Loucy (cell line): ENCODE data around the gene WNT8A.

Experiments used
- H2AFZ ChIP-seq: fragments of 200-600 bp; sonication (generic); 2 replicates; pipeline ENCODE4 v1.6.0; 2016; ENCODE audit warnings: antibody characterized with exemption, mild to moderate bottlenecking, low read length, moderate library complexity
- H3F3A ChIP-seq: fragments of 200-600 bp; 2 replicates; pipeline ENCODE4 v1.6.0; 2016; ENCODE audit warnings: antibody characterized with exemption, low read depth, mild to moderate bottlenecking
- H3K27me3 ChIP-seq: fragments of 200-600 bp; sonication (generic); 2 replicates; pipeline ENCODE4 v1.6.1; 2014; ENCODE audit warnings: low read length, mild to moderate bottlenecking; ENCODE audit not compliant: insufficient read depth, poor library complexity, severe bottlenecking
- H3K36me3 ChIP-seq: fragments of 200-600 bp; sonication (generic); 2 replicates; pipeline ENCODE4 v1.6.1; 2016; ENCODE audit warnings: low read length; ENCODE audit not compliant: insufficient read depth
- H3K4me1 ChIP-seq: fragments of 200-600 bp; sonication (generic); 2 replicates; pipeline ENCODE4 v1.5.1; 2014; ENCODE audit warnings: low read length, mild to moderate bottlenecking; ENCODE audit not compliant: insufficient read depth, poor library complexity, severe bottlenecking
- H3K4me2 ChIP-seq: fragments of 200-600 bp; sonication (generic); 2 replicates; pipeline ENCODE4 v1.6.0; 2014; ENCODE audit warnings: antibody characterized with exemption, low read length, low read depth, mild to moderate bottlenecking; ENCODE audit not compliant: poor library complexity, severe bottlenecking
- H3K4me3 ChIP-seq: fragments of 200-600 bp; sonication (generic); 2 replicates; pipeline ENCODE4 v1.5.1; 2014; ENCODE audit warnings: low read length, mild to moderate bottlenecking, mixed read lengths; ENCODE audit not compliant: poor library complexity, severe bottlenecking
- H3K79me2 ChIP-seq: fragments of 200-600 bp; sonication (generic); 2 replicates; pipeline ENCODE4 v1.6.1; 2014; ENCODE audit warnings: low read length; ENCODE audit not compliant: insufficient read depth
- H3K9ac ChIP-seq: fragments of 200-600 bp; sonication (generic); 2 replicates; pipeline ENCODE4 v1.6.0; 2014; ENCODE audit warnings: mild to moderate bottlenecking, low read depth, low read length, moderate library complexity; ENCODE audit not compliant: poor library complexity, severe bottlenecking
- H3K9me2 ChIP-seq: fragments of 200-600 bp; sonication (generic); replicated peaks from 2 replicates; pipeline ENCODE4 v1.6.1; 2016; ENCODE audit warnings: low read depth, low read length, mixed read lengths
- H3K9me3 ChIP-seq: fragments of 200-600 bp; sonication (generic); 2 replicates; pipeline ENCODE4 v1.6.1; 2014; ENCODE audit warnings: mild to moderate bottlenecking, antibody characterized with exemption, low read length, low read depth; ENCODE audit not compliant: insufficient read depth
- H4K20me1 ChIP-seq: fragments of 200-600 bp; sonication (generic); 2 replicates; pipeline ENCODE4 v1.6.0; 2014; ENCODE audit warnings: antibody characterized with exemption, low read length, mild to moderate bottlenecking; ENCODE audit not compliant: insufficient read depth, poor library complexity, severe bottlenecking
- EZH2phosphoT487 ChIP-seq: fragments of 200-600 bp; IDR thresholded peaks from 2 replicates; pipeline ENCODE4 v1.6.1; 2018; ENCODE audit warnings: antibody characterized with exemption, mild to moderate bottlenecking, moderate library complexity, borderline replicate concordance
- TF ChIP-seq, protein P1 (sequence below): fragments of 200-600 bp; sonication (generic); conservative IDR thresholded peaks from 2 replicates; pipeline ENCODE4 v1.5.1; 2014; ENCODE audit warnings: mild to moderate bottlenecking, antibody characterized with exemption, low read length

Gene WNT8A, protein sequence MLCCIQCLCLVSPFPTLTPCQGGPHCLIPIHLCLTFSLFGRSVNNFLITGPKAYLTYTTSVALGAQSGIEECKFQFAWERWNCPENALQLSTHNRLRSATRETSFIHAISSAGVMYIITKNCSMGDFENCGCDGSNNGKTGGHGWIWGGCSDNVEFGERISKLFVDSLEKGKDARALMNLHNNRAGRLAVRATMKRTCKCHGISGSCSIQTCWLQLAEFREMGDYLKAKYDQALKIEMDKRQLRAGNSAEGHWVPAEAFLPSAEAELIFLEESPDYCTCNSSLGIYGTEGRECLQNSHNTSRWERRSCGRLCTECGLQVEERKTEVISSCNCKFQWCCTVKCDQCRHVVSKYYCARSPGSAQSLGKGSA

DNA sequence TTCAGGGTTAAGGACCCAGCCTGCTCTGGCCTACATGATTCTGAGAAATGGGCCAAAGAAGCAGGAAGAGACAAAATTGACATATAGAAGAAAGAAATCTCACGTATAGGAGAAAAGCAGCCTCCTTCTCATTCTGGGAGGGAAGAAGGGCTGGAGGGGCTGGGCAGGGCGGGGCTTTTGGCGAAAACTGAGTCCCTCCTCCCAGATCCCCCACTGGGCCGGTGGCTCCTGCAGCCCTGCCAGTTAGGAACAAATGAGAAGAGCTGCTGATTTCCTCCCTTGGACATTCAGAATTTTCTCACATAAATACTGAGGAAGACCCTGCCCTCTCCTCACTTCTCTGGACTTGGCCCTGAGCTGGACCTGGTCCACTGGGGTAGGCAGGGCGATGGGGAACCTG is at the start of gene WNT8A:
TSS of gene WNT8A (plus strand) at position 332 of the 400 bp plus-strand sequence. CDS start 95 bp downstream, outside the sequence.
- H3F3A ChIP-seq, result no peaks in the 10 kb centered on the region
- H3K9me2 ChIP-seq, result no peaks in the 10 kb centered on the region

GRCh38 chr5:138035605-138036537 is 48.0 kb upstream of the WNT8A start:
- no peak overlapping the region; the same call in 1 of the 2 replicates for H2AFZ ChIP-seq
- peak overlapping the region; percentile 10 for H3K4me2 ChIP-seq

More for the DNA sequence above, at the start of gene WNT8A:
- H3K4me1 ChIP-seq, result no peaks in the 10 kb centered on the region
- TF ChIP-seq, protein P1, sequence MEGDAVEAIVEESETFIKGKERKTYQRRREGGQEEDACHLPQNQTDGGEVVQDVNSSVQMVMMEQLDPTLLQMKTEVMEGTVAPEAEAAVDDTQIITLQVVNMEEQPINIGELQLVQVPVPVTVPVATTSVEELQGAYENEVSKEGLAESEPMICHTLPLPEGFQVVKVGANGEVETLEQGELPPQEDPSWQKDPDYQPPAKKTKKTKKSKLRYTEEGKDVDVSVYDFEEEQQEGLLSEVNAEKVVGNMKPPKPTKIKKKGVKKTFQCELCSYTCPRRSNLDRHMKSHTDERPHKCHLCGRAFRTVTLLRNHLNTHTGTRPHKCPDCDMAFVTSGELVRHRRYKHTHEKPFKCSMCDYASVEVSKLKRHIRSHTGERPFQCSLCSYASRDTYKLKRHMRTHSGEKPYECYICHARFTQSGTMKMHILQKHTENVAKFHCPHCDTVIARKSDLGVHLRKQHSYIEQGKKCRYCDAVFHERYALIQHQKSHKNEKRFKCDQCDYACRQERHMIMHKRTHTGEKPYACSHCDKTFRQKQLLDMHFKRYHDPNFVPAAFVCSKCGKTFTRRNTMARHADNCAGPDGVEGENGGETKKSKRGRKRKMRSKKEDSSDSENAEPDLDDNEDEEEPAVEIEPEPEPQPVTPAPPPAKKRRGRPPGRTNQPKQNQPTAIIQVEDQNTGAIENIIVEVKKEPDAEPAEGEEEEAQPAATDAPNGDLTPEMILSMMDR, result no peak
- no peak for TF ChIP-seq EZH2phosphoT487
- H4K20me1 ChIP-seq, result no peaks in the 10 kb centered on the region
- no peak within 1 kb of the TSS; the same call in 1 of the 2 replicates for H2AFZ ChIP-seq
- no peak within 1 kb of the TSS for H3K4me2 ChIP-seq
- H3K4me3 ChIP-seq, result no peak within 1 kb of the TSS
- H3K9me3 ChIP-seq, result no peaks in the 10 kb centered on the region
- no peak within 1 kb of the TSS for H3K9ac ChIP-seq
- H3K36me3 ChIP-seq, result no peaks in the 10 kb centered on the region
- H3K27me3 ChIP-seq, result no peaks in the 10 kb centered on the region
- H3K79me2 ChIP-seq, result no peaks in the 10 kb centered on the region

GRCh38 chr5:138037271-138037670 is 46.6 kb upstream of the WNT8A start:
- Histone ChIP-seq H3K9ac (no peak overlapping the region), H3K9me3 (no peaks in the 10 kb centered on the region), H3K9me2 (no peaks in the 10 kb centered on the region), H3K79me2 (peaks cover 10% of the 10 kb centered on the region; the same call in 1 of the 2 replicates), H3K4me3 (no peak overlapping the region), H3K27me3 (no peaks in the 10 kb centered on the region), H3K4me2 (no peak overlapping the region), H3F3A (no peaks in the 10 kb centered on the region), H3K36me3 (no peaks in the 10 kb centered on the region), H4K20me1 (peaks cover 5% of the 10 kb centered on the region), H2AFZ (no peak overlapping the region), H3K4me1 (peaks cover 10% of the 10 kb centered on the region)
- TF ChIP-seq, protein P1, result no peak
- TF ChIP-seq EZH2phosphoT487, result no peak

More at GRCh38 chr5:138035605-138036537, 48.0 kb upstream of the WNT8A start:
- TF ChIP-seq, protein P1, result peak; percentile 99
- TF ChIP-seq EZH2phosphoT487, result no peak
- Histone ChIP-seq H3K27me3 (no peaks in the 10 kb centered on the region), H3K9me3 (no peaks in the 10 kb centered on the region), H3K4me1 (peaks cover 16% of the 10 kb centered on the region), H3K9ac (no peak overlapping the region), H4K20me1 (peaks cover 19% of the 10 kb centered on the region), H3F3A (no peaks in the 10 kb centered on the region), H3K36me3 (no peaks in the 10 kb centered on the region), H3K79me2 (peaks cover 24% of the 10 kb centered on the region), H3K4me3 (no peak overlapping the region), H3K9me2 (no peaks in the 10 kb centered on the region)
